Stomach (tissue), 4 donors: ENCODE results near the gene REP15.

Experiments used
- POLR2A ChIP-seq, 4 donors: fragments of 450-650 bp; IDR thresholded peaks; one replicate each; pipeline ENCODE4 v1.6.1; 2016; ENCODE audit warnings: antibody characterized with exemption in 4 of 4, control low read depth in 2 of 4, mild to moderate bottlenecking in 1 of 4, moderate library complexity in 1 of 4
- POLR2AphosphoS5 ChIP-seq, 3 donors: sonication (generic); formaldehyde crosslinking; IDR thresholded peaks; one replicate each; pipeline ENCODE4 v1.6.1; 2016; ENCODE audit warnings: antibody characterized with exemption in 3 of 3
- TF ChIP-seq, protein P1 (sequence below), 7 experiments: fragments of 450-650 bp in 4 of 7; fragments of 200-600 bp in 3 of 7; sonication (generic) in 3 of 7; IDR thresholded peaks; one replicate each; pipeline ENCODE4 v1.5.1; 2016 to 2019; ENCODE audit warnings: antibody characterized with exemption in 7 of 7, control low read depth in 2 of 7, mild to moderate bottlenecking in 1 of 7

DNA sequence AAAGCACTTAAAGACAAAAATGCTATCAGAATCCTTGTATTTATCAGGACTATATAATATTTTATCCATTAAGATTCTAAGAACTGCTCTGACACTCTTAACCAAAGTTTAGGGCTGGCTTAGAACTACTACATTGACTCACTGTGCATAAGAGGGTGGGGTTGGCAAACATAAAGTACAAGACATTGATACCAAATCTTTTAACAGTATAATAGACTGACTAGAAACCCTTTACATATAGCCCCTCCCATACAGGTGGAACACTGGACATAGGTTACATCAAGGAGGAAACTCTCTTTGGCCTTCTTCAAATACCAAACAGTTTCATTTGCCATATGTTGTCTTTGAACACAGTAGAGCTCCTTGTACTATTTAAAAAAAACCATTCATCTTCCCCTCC is 15.6 kb upstream of the REP15 start:
- TF ChIP-seq, protein P1, sequence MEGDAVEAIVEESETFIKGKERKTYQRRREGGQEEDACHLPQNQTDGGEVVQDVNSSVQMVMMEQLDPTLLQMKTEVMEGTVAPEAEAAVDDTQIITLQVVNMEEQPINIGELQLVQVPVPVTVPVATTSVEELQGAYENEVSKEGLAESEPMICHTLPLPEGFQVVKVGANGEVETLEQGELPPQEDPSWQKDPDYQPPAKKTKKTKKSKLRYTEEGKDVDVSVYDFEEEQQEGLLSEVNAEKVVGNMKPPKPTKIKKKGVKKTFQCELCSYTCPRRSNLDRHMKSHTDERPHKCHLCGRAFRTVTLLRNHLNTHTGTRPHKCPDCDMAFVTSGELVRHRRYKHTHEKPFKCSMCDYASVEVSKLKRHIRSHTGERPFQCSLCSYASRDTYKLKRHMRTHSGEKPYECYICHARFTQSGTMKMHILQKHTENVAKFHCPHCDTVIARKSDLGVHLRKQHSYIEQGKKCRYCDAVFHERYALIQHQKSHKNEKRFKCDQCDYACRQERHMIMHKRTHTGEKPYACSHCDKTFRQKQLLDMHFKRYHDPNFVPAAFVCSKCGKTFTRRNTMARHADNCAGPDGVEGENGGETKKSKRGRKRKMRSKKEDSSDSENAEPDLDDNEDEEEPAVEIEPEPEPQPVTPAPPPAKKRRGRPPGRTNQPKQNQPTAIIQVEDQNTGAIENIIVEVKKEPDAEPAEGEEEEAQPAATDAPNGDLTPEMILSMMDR (IDR thresholded peaks at IDR 0.05) = no peak
- TF ChIP-seq POLR2AphosphoS5 (IDR thresholded peaks at IDR 0.05) = peak in 1 of 3 donors; percentile 22
- TF ChIP-seq POLR2A (IDR thresholded peaks at IDR 0.05) = no peak
